ENCODE measurements around the gene TCF12.
"Not testable (repeated sequence)": the region's sequence is repeated elsewhere in the genome, so short reads cannot be mapped to it uniquely, and the experiment has no call there.

TCF12 gene

DNA sequence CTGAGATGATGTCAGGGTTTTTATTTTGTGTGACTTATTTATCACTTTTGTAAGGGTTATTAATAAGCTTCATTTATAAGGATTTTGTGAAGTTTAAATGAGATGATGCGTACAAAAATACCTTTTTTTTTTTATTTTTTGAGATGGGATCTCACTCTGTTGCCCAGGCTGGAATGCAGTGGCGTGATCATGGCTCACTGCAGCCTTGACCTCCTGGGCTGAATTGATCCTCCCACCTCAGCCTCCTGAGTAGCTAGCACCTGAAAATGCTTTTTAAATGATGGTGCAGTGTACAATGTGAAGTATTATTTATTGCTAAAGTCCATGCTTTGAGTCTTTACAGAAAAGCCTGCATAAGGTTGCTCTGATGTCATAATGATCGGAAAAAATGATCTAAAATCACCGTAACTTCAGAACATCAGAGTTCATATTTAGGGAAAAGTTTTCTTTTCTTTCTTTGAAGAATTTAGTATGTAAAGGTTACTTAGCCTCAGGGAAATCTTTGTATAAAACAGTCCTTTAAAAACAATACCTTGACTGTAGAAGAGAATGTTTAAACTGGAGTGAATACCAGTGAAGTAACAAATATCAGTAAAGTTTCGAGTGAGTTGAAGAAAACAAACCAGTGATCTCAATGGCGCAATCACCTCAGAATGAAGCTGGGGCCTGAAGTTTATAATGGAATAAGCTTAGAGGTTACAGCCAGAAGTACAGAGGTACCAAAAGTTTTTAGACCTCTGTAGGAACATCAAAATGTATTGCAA lies 29.7 kb downstream of the TCF12 start:
- no peak for DNase-seq (ENCODE audit: low spot score)

DNA sequence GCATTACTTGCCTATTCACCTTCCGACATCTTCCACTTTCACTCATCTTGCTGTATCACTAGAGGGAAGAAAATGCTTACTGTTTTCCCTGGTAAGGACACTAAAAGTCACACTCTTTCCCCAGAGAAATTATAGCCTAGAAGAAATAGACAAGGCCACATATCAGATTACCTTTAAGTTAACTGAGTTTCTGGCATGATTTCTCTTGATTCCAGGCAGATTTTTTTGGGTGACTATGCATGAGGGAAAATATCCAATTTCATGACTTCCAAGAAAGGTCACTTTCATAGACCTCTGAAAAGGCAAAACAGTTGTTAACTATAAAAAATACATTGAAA lies 30.3 kb downstream of the TCF12 start:
- no peak for DNase-seq (ENCODE audit: low spot score)

DNA sequence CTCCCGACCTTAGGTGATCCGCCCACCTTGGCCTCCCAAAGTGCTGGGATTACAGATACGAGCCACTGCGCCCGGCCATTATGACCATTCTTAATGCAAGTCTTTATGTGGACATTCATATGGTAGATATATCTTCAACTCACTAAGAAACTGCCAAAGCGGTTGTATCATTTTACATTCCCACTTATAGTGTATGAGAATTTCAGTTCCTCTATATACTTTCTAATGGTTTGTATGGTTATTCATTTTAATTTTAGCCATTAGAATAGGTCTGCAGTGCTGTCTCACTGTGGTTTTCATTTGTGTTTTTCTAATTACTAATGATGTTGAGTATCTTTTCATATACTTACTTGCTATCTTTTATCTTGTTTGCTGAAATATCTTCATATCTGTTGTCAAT lies 32.5 kb downstream of the TCF12 start:
- DNase-seq (ENCODE audit: low spot score) = no peak

DNA sequence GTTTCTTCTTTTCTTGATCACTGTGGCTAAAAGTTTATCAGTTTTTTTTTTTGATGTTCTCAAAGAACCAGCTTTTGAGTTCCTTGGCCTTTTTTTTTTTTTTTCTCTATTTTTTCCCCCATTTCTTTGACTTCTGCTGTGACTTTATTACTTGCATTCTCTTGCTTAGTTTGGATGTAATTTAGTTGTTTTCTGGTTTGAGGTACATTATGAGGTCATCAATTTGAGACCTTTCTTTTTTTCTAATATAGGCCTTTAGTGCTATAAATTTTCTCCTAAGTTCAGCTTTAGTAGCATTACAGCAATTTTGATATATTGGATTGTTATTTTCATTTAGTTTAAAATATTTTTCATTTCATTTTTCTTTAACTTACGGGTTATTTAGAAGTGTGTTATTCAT lies 35.3 kb downstream of the TCF12 start:
- DNase-seq (ENCODE audit: low spot score) = no peak

DNA sequence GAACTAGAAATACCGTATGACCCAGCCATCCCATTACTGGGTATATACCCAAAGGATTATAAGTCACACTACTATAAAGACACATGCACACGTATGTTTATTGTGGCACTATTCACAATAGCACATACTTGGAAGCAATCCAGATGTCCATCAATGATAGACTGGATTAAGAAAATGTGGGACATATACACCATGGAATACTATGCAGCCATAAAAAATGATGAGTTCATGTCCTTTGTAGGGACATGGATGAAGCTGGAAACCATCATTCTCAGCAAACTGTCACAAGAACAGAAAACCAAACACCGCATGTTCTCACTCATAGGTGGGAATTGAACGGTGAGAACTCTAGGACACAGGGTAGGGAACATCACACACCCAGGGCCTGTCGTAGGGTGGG lies 36.6 kb downstream of the TCF12 start:
- not testable (repeated sequence) for DNase-seq (ENCODE audit: low spot score)

DNA sequence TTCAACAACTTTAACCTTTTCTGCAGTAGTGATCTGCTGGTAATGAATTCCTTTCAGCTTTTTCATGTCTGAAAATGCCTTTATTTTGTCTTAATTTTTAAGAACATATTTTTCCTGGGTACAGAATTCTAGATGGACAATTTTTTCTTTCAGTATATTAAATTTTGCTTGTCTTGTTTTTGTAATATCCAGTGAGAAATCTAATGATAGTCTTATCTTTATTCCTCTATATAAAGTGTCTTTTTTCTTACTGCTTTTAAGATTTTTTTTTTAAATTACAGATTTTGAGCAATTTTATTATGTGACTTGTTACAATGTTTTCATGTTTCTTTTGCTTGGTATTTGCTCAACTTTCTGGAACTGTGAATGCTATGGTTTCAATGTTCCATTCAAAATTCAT lies 38.1 kb downstream of the TCF12 start:
- no peak for DNase-seq (ENCODE audit: low spot score)

DNA sequence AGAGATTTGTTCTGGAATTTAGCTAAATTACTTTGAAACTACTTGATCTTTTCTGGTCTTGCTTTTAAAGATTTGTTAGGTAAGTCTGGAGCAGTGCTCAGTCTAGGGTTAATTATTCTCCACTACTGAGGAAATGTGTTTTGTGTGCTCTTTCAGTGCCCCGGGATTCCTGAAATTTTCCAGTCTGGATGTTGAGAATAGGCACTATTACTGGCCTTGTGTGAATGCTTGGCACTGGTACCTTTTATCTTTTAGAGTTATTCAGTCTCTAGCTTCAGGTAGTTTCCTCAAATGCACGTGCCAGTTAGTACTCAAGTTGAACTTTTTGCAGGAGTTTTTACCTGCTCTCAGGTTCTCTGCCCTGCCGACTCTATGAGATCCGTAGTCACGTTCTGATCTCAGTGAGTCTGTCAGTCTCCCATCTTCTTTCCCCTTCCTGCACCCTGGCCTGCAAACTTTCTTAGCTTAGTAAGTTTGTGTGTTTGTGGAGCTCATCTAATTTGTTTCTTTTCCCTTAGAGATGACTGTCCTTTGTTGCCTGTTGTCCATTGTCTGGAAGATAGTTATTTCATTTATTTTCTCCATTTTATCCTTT lies 39.5 kb downstream of the TCF12 start:
- DNase-seq (ENCODE audit: low spot score) = no peak

DNA sequence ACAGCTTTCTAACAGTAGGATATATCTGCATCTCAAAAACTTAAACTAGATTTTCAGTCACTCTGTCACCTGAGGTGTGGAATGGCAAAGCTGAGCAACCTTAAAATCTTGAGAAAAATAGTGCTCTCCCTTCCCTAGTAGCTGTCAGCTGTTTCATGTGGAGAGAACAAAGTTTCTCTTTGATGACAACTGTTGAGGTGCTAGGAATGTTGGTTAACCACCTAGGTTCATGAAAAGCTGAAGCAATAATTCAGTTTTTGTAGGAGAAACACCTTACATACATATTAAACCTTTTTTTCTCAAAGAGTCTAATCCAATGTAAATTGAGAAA lies 40.8 kb downstream of the TCF12 start:
- DNase-seq (ENCODE audit: low spot score) = no peak

DNA sequence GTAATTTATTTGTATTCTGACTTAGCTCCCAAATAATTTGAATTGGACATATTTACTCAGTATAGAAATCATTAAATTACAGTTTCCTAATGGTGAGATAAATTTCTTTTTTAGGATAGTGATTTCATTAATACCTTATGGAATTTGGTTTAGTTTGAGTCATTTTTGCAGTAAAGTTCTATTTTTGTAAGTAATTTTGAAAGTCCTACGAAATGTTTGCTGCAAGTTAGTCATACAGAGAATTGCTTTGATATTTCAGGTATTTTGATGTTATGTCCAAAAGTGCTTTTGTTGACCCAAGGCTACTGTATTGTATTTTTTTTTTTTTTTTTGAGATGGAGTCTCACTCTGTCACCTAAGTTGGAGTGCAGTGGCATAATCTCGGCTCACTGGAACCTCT lies 41.7 kb downstream of the TCF12 start:
- no peak for DNase-seq (ENCODE audit: low spot score)

DNA sequence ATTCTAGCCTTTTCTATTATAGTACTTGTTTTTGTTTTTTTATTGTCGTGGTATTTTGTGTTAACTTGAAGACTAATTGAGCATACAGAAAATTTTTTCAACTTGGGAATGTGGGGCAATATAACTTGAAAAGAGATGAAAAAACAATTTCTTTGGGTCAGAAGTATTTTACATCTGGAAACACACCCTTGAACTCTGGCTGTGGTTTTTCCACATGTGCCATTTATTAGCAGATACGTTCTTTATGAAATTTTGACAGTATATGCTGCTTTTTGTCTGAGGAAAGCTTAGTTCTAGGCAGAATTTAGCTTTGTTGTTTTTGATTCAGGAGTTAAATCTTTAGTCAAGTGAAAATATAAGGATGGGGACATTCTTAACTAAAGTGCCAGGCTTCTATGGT lies 44.7 kb downstream of the TCF12 start:
- no peak for DNase-seq (ENCODE audit: low spot score)

DNA sequence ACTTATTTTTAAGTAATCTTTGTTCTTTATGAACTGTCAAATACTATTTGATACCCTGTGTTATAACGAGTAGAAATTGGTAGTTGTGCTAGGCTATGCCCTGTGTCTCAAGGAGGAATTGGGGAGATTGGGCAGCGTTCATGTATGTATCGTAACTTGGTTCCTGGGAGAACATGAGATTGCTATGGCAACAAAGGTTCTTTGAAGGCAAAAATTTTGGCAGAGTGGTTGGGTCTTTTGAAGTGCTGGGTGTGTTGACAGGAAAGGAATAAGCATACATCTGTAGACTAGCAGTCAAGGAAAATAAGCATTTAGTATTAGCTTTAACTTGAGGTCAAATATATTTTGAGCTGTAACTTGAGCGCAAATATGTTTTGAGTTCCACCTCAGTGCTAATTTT lies 45.3 kb downstream of the TCF12 start:
- no peak for DNase-seq (ENCODE audit: low spot score)

DNA sequence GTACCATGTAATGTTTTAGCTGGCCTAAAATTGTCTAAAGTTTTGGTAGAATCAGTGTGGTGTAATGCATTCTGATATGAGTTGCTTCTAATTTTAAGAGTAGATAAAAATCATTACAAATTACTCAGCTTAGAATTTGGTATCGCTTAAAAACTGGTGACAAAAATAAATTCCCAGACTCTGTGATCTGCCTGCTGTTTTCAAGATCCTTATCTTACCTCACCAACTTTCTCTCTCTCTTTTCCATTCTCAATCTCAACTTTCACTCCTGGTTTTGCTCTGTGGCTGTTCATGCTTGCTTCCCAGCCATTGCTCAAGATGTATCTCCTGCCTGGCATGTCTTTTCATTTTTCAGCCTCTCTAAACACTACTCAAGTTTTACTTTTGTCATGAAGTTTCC lies 45.7 kb downstream of the TCF12 start:
- DNase-seq (ENCODE audit: low spot score) = peak; percentile 5

DNA sequence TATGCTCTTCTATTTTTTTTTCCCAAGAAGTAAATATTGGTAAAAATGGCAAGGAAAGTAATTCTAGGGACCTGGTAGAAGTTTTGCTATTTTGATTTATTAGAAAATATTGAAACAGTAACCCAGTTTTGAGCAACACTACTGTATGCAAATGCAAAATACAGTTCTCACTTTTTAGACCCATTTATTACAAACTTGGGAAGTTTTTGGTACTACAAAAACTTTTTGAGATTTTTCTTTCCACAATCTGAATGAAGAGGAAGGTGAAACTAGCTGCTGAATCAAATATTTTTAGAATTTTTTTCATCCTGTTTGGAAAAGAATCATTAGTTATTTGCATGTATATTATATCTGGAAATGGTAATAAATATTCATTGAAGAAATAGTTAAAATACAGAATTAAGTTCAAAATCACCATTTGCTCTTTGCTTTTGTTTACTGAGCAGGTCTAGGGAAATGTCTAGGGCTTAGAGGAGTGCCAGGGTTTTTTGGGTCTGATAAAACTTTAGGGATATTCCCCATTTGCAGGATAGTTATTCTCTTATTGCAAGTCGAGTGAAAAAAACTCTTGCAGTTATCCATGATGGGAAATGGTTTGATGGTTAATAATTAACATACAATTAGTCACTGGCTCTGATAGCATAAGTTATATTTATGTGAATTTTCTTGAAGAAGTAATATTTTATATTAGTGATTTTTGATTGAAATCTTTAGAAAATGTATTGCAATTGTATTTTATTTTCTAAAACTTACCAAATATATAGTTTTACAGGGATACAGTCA lies 47.0 kb downstream of the TCF12 start:
- no peak for DNase-seq (ENCODE audit: low spot score)

DNA sequence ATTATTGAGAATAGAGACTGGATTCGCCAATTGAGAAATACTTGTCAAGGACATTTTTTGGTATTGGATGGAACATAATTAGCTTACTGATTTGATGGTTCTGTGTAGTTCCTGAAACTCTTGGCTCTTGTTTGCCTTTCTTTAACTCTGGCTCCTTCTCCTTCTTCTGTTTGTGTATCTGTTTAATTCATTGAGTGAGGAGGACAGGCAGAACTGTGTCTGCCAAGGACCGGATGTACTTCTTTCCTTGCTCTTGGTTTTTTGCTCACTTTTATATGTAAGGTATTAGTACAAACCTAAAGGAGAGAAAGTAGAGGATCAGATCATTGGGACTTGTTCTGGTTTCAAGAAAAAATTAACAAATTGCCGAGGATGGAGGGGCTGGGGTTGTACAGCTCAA lies 48.9 kb downstream of the TCF12 start:
- no peak for DNase-seq (ENCODE audit: low spot score)

DNA sequence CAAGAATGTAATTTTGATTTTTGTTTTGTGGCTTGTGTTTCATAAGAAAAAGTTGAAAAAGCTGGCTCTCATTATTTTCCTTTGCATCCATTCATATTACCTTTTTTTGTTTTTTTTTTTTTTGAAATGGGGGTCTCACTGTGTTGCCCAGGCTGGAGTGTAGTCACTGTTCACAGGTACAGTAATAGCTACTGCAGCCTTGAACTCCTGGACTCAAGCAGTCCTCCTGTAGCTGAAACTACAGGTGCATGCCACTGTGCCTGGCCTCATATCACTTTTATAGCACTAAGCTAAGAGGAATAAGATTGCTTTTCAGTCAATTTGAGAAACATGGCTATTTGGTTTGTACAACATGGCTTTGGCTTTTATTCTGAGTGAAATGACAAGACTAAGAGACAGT lies 49.8 kb downstream of the TCF12 start:
- no peak for DNase-seq (ENCODE audit: low spot score)

DNA sequence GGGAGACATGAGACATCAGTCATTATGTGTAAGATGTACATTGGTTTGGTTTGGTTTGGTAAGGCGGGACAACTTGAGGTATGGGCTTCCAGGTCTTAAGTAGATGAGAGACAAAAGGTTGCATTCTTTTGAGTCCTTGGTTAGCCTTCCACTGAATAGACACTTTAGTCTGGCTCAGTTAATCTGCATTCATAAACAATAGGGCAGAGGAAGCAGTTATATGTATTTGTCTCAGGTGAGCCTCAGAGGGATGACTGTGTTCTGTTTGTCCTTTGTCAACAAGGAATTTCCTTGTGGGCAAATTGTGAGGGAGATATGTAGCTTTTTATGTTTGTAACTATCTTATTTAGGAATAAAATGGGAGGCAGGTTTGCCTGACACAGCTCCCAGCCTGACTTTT lies 50.4 kb downstream of the TCF12 start:
- no peak for DNase-seq (ENCODE audit: low spot score)

DNA sequence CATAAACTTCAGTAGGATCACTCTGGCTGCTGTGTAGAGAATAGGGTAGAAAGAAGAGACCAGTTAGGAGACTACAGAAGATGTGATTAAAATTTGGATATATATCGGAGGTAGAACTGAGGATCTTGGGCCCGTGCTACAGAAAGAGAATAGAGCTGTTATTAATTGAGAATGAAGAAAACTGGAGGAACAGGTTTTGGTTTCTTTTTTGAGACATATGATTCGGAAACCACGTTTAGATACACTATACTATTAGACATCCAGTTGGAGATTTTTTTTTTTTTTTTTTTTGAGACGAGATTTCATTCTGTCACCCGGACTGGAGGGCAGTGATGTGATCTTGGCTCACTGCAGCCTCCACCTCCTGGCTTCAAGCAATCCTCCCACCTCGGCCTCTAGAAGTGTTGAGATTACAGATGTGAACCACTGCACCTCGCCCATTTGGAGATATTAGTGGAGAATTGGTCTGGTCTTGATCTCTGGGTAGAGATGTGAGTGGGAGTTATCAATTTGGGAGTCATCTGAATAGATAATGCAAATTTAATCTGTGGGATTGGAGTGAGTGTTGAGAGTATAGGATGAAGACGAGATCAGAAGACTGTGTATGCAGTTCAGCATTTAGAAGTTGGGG lies 50.9 kb downstream of the TCF12 start:
- no peak for DNase-seq (ENCODE audit: low spot score)

DNA sequence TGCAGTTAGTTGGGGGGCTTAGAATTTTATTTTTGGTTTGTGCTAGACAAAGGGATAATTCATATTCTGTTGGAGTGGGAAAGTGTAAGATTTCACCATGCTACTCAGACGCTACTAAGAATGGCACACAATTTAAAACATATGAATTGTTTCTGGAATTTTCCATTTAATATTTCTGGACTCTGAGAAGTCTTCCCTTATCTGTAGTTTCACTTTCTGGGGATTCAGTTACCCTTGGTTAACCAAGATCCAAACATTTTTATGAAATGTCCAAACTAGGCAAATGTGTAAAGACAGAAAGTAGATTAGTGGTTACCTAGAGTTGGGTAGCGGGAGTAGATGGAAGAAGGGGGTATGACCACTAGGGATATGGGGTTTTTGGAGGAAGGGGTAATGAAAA lies 53.1 kb downstream of the TCF12 start:
- no peak for DNase-seq (ENCODE audit: low spot score)

DNA sequence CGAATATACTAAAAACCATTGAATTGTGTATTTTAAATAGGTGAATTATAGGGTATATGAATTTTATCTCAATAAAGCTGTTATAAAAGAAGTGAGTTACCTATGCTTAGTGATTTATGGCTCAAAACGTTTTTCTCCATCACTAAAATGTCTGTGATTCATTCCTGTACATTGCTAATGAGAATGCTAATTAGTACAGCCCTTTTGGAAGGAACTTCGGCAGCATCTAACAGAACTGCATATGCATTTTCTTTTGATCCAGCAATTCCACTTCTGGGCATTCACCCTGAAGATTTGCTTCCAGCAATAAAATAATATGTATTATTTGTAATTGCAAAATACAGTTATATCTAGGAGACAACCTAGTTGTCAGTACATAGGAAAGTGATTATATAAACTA lies 53.6 kb downstream of the TCF12 start:
- no peak for DNase-seq (ENCODE audit: low spot score)

DNA sequence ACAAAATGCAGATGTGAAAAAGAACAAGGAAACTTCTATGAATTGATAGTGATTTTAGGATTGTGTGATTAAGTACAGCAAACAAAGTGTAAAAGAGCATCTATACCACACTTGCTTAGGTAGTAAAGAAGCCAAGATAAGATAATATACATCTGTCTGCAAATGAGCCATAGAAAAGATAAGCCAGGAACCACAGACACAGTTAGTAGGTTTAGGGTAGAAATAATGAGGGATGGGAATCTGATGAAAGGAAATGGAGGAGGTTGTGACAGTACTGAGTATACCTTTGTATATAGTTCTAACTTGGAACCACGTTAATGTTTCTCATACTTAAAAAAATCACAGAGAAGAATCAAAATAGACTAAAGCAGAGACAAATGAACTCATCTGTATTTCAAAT lies 54.0 kb downstream of the TCF12 start:
- no peak for DNase-seq (ENCODE audit: low spot score)

DNA sequence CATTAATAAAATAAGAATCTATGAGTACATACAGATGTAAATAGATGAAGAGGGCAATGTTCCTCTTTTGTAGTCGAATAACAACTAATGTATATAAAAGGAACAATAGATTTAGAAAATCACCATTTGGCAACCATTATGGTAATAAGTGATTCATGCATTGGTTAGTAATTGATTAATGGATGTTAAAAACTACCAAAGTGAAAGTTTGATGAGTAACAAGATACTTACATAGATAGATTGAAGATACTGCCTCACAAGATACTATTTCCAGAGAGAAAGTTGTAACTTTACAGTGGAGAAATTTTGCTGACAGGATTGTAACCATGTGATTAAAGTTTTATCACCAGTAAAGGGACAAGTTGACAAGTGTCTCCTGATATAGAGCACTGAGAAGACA lies 55.0 kb downstream of the TCF12 start:
- no peak for DNase-seq (ENCODE audit: low spot score)

DNA sequence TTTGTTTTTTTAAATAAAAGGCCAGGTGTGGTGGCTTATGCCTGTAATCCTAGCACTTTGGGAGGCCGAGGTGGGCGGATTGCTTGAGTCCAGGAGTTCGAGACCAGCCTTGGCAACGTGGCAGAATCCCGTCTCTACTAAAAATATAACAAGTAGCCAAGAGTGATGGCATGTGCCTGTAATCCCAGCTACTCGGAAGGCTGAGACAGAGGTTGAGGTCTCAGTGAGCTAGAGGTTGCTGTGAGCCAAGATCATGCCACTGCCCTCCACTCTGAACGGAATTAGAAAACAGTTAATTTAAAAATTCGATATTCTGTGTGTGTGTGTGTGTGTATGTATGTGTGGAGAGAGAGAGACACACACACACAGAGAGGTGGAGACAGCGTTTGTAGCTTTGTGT lies 58.8 kb downstream of the TCF12 start:
- DNase-seq (ENCODE audit: low spot score) = no peak
